Fibroblast of lung (primary cell): ENCODE results near the gene FGFR3. TPM values are rescaled to one million over a fixed set of nuclear protein-coding genes. Genes with fewer than 3 reads are reported as not detected.
A peak's percentile ranks its signal among the peaks of the same experiment; 100 is the strongest.

Source experiments
- DNase-seq, 2 donors: peaks; one replicate each; pipeline versions ENCODE4 v3.0.0 to v3.0.0-alpha.2; 2010; ENCODE audit warnings: low read depth in 2 of 2
- H2AFZ ChIP-seq: 2 replicates; pipeline ENCODE4 v1.5.1; 2012; ENCODE audit warnings: low read length, control low read depth, inconsistent platforms
- H3K27ac ChIP-seq: 2 replicates; pipeline ENCODE4 v1.5.1; 2011; ENCODE audit warnings: low read length, control low read depth; ENCODE audit not compliant: insufficient read depth
- H3K27me3 ChIP-seq: 2 replicates; pipeline ENCODE4 v1.5.1; 2011; ENCODE audit warnings: mild to moderate bottlenecking, low read length; ENCODE audit not compliant: control insufficient read depth, insufficient read depth
- H3K36me3 ChIP-seq: 2 replicates; pipeline ENCODE4 v1.5.1; 2011; ENCODE audit warnings: low read length; ENCODE audit not compliant: control insufficient read depth, insufficient read depth
- H3K4me1 ChIP-seq: 2 replicates; pipeline ENCODE4 v1.5.1; 2011; ENCODE audit warnings: low read length; ENCODE audit not compliant: control insufficient read depth, insufficient read depth; ENCODE audit errors: extremely low read depth
- H3K4me2 ChIP-seq: 2 replicates; pipeline ENCODE4 v1.5.1; 2011; ENCODE audit warnings: low read length, control low read depth; ENCODE audit not compliant: insufficient read depth; ENCODE audit errors: extremely low read depth
- H3K4me3 ChIP-seq, 4 experiments: fragments of 200-600 bp in 1 of 4; sonication (generic) in 1 of 4; replicated peaks in 1 of 4; 2 replicates each; pipeline ENCODE4 v1.5.1; 2011 to 2016; ENCODE audit warnings: low read length in 4 of 4, low read depth in 3 of 4, mild to moderate bottlenecking in 3 of 4, control low read depth in 2 of 4, inconsistent platforms in 1 of 4, mixed read lengths in 1 of 4; ENCODE audit not compliant: insufficient read depth in 1 of 4; ENCODE audit errors: control extremely low read depth in 1 of 4
- H3K79me2 ChIP-seq: 2 replicates; pipeline ENCODE4 v1.5.1; 2012; ENCODE audit warnings: mild to moderate bottlenecking, low read length, inconsistent platforms; ENCODE audit not compliant: control insufficient read depth, insufficient read depth
- H3K9ac ChIP-seq: 2 replicates; pipeline ENCODE4 v1.5.1; 2011; ENCODE audit warnings: mild to moderate bottlenecking, low read length, control low read depth; ENCODE audit not compliant: insufficient read depth
- H3K9me3 ChIP-seq: 2 replicates; pipeline ENCODE4 v1.5.1; 2012; ENCODE audit warnings: low read depth, low read length; ENCODE audit not compliant: control insufficient read depth, insufficient read depth
- H4K20me1 ChIP-seq: 2 replicates; pipeline ENCODE4 v1.5.1; 2011; ENCODE audit warnings: low read length; ENCODE audit not compliant: control insufficient read depth, insufficient read depth; ENCODE audit errors: extremely low read depth
- CTCF ChIP-seq, 2 donors: IDR thresholded peaks in 1 of 2; conservative IDR thresholded peaks in 1 of 2; 1 replicate in 1 of 2; 2 replicates in 1 of 2; pipeline ENCODE4 v1.5.1; 2011 to 2012; ENCODE audit warnings: low read length in 2 of 2, control low read depth in 1 of 2, inconsistent platforms in 1 of 2, low read depth in 1 of 2, mild to moderate bottlenecking in 1 of 2
- EZH2 ChIP-seq: IDR thresholded peaks from 2 replicates; pipeline ENCODE4 v1.5.1; 2012; ENCODE audit warnings: low read length, control low read depth, mild to moderate bottlenecking; ENCODE audit errors: missing control alignments
- polyA plus RNA-seq, 2 donors: library from polyadenylated mRNA; depleted of rRNA in 1 of 2; stranded (reverse) in 1 of 2; unstranded in 1 of 2; fragments of >200 nt; gene quantifications; 2 replicates each; pipeline ENCODE4 v1.2.1, GENCODE V29; 2011 to 2012; ENCODE audit warnings: missing spikeins in 1 of 2
- total RNA-seq: library from RNA; depleted of rRNA; stranded (reverse); fragments of >200 nt; gene quantifications from 2 replicates; pipeline ENCODE4 v1.2.1, GENCODE V29; 2014

FGFR3 gene
- total and polyA plus RNA-seq, 2 donors (not counting 1 experiment from before 2014, with no cell fraction given) = 0.11 to 0.33 TPM

- H3K4me2 ChIP-seq = peak overlapping the region; percentile 90
- no peaks in the 10 kb centered on the region for H4K20me1 ChIP-seq
- peaks cover 6% of the 10 kb centered on the region for H3K4me1 ChIP-seq
- no peaks in the 10 kb centered on the region for H3K9me3 ChIP-seq
- H3K36me3 ChIP-seq = peaks cover 5% of the 10 kb centered on the region
- peaks cover 35% of the 10 kb centered on the region for H3K79me2 ChIP-seq
- H2AFZ ChIP-seq = peak overlapping the region; percentile 71
- DNase-seq = no peak
- TF ChIP-seq CTCF (conservative IDR thresholded peaks at IDR 0.05 in 1 of 2, IDR thresholded peaks at IDR 0.05 in 1 of 2; ENCODE audit: low read depth in 1 of 2, low read length in 2 of 2) = no peak
- no peak for TF ChIP-seq EZH2
- peak overlapping the region; percentile 63 for H3K27ac ChIP-seq
- peak overlapping the region; percentile 71 for H3K9ac ChIP-seq
- no peaks in the 10 kb centered on the region for H3K27me3 ChIP-seq
- H3K4me3 ChIP-seq = peak overlapping the region; percentile 54 to 95 (median 74)
Measured at GRCh38 chr4:1856943-1857699, 64.0 kb downstream of the FGFR3 start.

GRCh38 chr4:1857931-1858330 lies 64.8 kb downstream of the FGFR3 start:
- TF ChIP-seq EZH2 = no peak
- TF ChIP-seq CTCF (conservative IDR thresholded peaks at IDR 0.05 in 1 of 2, IDR thresholded peaks at IDR 0.05 in 1 of 2; ENCODE audit: low read depth in 1 of 2, low read length in 2 of 2) = no peak

More at GRCh38 chr4:1857931-1858330, 64.8 kb downstream of the FGFR3 start:
- Histone ChIP-seq H3K4me2 (no peak overlapping the region), H3K27me3 (no peaks in the 10 kb centered on the region), H3K27ac (no peak overlapping the region), H3K79me2 (peaks cover 27% of the 10 kb centered on the region), H3K9me3 (no peaks in the 10 kb centered on the region), H4K20me1 (no peaks in the 10 kb centered on the region), H3K4me3 (no peak overlapping the region), H3K36me3 (peaks cover 5% of the 10 kb centered on the region), H3K4me1 (peaks cover 4% of the 10 kb centered on the region), H3K9ac (no peak overlapping the region), H2AFZ (no peak overlapping the region)
- no peak for DNase-seq

Other genes with a start within 250 kb of the FGFR3 start
- gene FAM53A, start 109.0 kb upstream of the FGFR3 start, total RNA-seq = 0.77 and 0.99 TPM in 2 replicates
- 0.65 and 0.86 TPM in 2 replicates for gene FAM53A, start 109.0 kb upstream of the FGFR3 start, polyA plus RNA-seq
- gene SLBP, start 81.0 kb upstream of the FGFR3 start, total RNA-seq = 49.7 and 50.8 TPM in 2 replicates
- 108 and 152 TPM in 2 replicates for gene SLBP, start 81.0 kb upstream of the FGFR3 start, polyA plus RNA-seq
- 24.7 and 39.6 TPM in 2 replicates for gene TMEM129, start 72.0 kb upstream of the FGFR3 start, total RNA-seq
- 11.0 and 15.0 TPM in 2 replicates for gene TMEM129, start 72.0 kb upstream of the FGFR3 start, polyA plus RNA-seq
- 1.8 and 7.3 TPM in 2 replicates for gene TACC3, start 71.8 kb upstream of the FGFR3 start, total RNA-seq
- gene TACC3, start 71.8 kb upstream of the FGFR3 start, polyA plus RNA-seq = 10.2 and 43.2 TPM in 2 replicates
- 70.4 TPM in 2 replicates for gene LETM1, start 62.9 kb downstream of the FGFR3 start, total RNA-seq
- 15.8 and 23.6 TPM in 2 replicates for gene LETM1, start 62.9 kb downstream of the FGFR3 start, polyA plus RNA-seq
- gene NSD2, start 78.1 kb downstream of the FGFR3 start, total RNA-seq = 43.7 and 68.4 TPM in 2 replicates
- gene NSD2, start 78.1 kb downstream of the FGFR3 start, polyA plus RNA-seq = 26.6 and 53.5 TPM in 2 replicates
- gene NELFA, start 215.7 kb downstream of the FGFR3 start, total RNA-seq = 12.1 and 15.2 TPM in 2 replicates
- gene NELFA, start 215.7 kb downstream of the FGFR3 start, polyA plus RNA-seq = 7.4 and 7.8 TPM in 2 replicates